G401.6 (cell line): ENCODE data around the gene CPNE1.
"Not testable (repeated sequence)": the region's sequence is repeated elsewhere in the genome, so short reads cannot be mapped to it uniquely, and the experiment has no call there.

Experiments
- FAIRE-seq: peaks from 2 replicates; lab custom pipeline; 2012; peaks lifted over from hg19 to GRCh38; lab: Jason Lieb, UNC

The CPNE1 gene

GRCh38 chr20:35664466-35665206, at the start of gene CPNE1, which contains the start of gene RBM12:
TSS of gene CPNE1 (minus strand) at chr20:35664900. CDS start at chr20:35632923, 31,977 bp downstream.
TSS of gene RBM12 (minus strand) at chr20:35664900. CDS start at chr20:35655322, 9,578 bp downstream.
- peak; percentile 82 for FAIRE-seq

- FAIRE-seq = no peak
Measured at GRCh38 chr20:35714127-35714526, 49.4 kb upstream of the CPNE1 start.

- FAIRE-seq = not testable (repeated sequence)
Measured at GRCh38 chr20:35713120-35713519, 48.4 kb upstream of the CPNE1 start.

GRCh38 chr20:35711588-35712209, 47.0 kb upstream of the CPNE1 start:
- no peak for FAIRE-seq

- FAIRE-seq = no peak
Measured at GRCh38 chr20:35710884-35711587, 46.3 kb upstream of the CPNE1 start.

- FAIRE-seq = peak; percentile 25
Measured at GRCh38 chr20:35710039-35710438, 45.3 kb upstream of the CPNE1 start.

DNA sequence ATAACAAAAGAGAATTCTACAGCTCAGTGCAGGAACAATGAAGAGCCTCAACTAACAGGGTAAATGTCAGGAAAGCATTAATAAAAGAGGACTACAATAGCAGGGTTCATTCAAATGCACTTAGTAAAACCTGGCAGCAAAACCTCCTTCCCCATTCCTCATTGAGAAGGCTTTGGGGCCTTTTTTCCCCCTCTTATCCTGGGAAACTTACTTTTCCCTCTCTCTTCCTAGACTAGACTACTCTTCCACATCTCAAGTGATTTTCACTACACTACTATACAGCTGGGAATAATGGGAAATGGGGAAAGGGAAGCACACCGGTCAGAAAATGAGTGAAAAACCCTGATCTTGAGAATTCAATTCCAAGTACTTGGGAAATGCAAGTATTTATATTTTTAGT, 44.6 kb upstream of the CPNE1 start:
- FAIRE-seq = peak; percentile 76

DNA sequence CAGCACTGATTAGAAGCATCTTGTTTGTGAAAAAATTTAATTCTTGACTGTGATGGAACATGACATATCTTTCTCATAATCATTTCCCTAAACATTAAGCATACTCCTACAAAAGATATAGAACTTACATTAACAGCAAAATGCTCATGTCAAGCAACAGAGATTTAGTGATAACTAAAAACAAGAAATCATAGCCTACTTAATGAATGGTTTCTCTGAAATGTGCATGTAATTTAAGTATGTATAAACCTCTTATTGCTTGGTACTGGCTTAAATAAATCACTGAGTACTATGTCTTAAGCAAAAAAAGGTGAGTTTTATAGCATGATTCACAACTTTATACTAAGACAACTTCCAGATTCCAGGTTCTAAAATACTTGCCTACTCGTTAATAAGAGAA, 43.8 kb upstream of the CPNE1 start:
- FAIRE-seq = no peak

DNA sequence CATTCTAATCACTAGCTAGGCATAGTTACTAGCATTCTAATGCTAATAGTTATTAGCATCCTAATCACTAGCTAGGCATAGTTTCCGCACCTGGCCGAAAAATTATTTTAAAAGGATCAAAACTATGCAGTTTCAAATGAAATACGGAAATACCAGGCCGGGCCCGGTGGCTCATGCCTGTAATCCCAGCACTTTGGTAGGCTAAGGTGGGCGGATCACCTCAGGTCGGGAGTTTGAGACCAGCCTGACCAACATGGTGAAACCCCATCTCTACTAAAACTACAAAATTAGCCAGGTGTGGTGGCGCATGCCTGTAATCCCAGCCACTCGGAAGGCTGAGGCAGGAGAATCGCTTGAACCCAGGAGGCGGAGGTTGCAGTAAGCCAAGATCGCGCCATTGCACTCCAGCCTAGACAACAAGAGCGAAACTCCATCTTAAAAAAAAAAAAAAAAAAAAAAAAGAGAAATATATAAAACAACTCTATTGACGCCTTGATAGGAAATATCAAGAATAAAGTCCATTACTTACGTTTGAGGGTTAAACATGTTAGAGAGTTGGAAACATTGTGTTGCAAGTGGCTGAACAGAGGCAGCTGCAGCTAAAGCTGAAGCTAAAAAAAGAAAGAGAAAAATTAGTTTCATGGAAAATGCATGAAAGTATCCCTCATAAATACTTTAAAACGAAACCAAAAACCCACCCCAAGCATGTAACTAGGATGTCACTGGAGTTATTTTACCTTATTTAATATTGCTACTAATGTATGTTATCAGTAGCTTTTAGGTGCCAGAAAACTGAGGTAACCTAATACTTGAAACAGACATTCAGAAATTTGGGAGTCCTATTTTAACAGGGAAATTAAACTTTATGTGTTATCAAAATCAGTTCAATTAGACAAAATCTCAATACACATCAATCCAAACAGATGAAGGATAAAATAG, 42.2 kb upstream of the CPNE1 start:
- not testable (repeated sequence) for FAIRE-seq

DNA sequence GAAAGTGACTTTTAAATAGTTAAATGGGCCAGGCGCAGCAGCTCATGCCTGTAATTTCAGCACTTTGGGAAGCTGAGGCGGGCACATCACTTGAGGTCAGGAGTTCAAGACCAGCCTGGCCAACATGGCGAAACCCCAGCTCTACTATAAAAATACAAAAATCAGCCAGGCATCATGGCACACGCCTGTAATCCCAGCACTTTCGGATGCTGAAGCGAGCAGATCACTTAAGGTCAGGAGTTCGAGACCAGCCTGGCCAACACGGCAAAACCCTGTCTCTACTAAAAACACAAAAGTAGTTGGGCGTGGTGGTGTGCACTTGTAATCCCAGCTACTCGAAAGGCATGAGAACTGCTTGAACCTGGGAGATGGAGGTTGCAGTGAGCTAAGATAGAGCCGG, 41.2 kb upstream of the CPNE1 start:
- FAIRE-seq = not testable (repeated sequence)

- FAIRE-seq = no peak
Measured at GRCh38 chr20:35704514-35705261, 40.0 kb upstream of the CPNE1 start.

DNA sequence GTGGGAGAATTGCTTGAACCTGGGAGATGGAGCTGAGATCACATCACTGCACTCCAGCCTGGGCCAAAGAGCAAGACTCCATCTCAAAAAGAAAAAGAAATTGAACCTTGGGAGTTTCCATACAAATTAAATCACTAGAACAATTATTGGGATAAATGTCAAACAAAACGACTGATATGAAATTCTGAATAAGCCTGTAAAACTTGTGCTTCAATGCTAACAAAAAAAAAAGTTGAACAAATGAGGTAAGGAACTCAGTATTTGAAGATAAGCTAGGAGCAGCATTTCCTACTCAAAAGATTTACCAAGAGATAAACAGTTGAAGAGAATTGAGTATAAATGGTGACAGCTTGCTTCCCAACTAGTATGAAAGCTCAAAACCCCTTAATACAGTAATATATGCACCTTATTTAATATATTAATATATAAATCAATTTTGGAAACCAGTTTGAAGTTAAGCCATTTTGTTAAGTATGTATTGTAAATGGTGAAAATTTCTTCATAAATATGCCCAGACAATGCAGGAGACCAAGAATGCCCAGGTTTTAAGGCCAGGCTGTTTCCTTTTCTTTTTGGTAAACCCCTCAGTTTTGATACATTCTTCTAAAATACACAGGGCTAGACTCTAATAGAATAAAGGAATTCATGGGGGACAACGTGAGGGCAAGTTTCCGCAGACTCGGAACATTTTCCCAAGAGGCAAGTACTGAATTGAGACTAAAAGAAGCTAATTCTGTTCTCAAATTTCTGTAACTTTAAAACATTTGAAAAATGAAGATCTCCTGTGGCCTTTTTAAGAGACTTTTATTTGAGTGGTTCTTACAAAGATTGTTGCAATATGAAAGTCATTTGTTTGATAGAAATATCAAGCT, 38.4 kb upstream of the CPNE1 start:
- no peak for FAIRE-seq

DNA sequence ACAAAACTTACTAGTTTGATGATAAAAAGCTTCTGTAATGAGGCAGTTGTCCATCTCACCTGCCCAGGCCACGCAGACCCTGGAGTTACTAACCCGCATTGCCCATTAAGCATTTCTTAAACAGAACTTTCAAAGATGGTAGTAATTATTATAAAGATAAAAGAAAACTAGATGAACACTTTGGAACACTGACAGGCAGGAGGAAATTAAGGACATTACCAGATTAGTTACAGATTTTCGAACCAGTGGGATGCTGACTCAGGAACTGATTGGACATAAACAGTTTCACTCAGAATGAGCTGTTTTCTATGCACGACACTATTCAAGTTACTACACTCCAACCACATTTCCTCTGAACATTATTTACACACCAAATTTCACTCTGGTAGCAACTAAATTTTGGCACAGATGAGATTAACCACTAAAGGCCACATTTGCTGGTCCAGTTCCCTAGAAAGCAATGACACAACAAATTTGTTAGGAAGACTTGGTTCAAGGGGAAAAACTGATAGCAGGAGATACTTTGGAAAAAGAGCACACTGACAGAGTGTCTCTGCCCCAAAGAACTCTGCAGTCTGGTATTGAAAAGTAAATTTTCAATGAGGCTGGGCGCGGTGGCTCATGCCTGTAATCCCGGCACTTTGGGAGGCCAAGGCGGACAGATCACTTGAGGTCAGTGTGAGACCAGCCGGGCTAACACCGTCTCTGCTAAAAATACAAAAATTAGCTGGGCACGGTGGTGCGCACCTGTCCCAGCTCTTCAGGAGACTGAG, 37.5 kb upstream of the CPNE1 start:
- no peak for FAIRE-seq

- FAIRE-seq = no peak
Measured at GRCh38 chr20:35700625-35701148, 36.0 kb upstream of the CPNE1 start.

DNA sequence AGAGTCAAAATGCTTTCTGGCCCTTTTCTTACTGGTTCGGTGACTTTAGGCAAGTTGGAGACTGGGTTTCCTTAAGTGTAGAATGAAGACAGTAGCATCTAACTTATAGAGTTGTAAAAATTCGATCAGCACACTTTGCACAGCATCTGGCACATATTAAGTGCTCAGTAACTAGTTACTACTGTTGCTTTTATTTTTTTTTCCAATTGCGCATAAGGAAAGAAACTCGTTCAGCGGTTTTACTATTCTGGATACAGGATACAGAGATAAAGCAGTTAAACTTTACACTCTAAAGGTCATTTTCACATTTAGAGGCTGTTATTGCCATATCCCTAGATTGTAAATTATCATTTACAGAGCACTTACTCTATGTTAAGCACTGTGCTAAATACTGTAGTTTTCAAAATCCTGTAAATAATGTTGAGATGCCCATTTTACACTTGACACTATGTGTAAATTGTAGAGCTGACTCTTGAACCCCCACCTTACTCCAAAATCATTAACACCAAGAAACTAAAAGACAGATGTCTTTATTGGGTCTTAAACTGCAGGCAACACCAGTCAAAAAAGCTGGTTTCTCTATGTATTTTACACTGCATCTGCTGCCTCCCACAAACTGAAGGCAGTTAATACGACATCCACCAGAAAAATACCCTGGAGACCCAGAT, 35.4 kb upstream of the CPNE1 start:
- FAIRE-seq = no peak

- peak; percentile 62 for FAIRE-seq
Measured at GRCh38 chr20:35699127-35699956, 34.6 kb upstream of the CPNE1 start, which contains the start of the genes NFS1 and ROMO1. TSS of gene NFS1 (minus strand) at chr20:35699352. CDS start at chr20:35699288, 64 bp downstream. TSS of gene ROMO1 (plus strand) at chr20:35699405. CDS start at chr20:35699633, 228 bp downstream.
